ENCODE measurements around the gene ONECUT2.
"Not testable (repeated sequence)": the region's sequence is repeated elsewhere in the genome, so short reads cannot be mapped to it uniquely, and the experiment has no call there.

The ONECUT2 gene

GRCh38 chr18:57434536-57435494 lies at the start of gene ONECUT2:
Gene ONECUT2, plus strand, starts transcription at chr18:57435374. Its CDS starts 343 bp downstream, at chr18:57435717.
- DNase-seq, result peak; percentile 29

- no peak for DNase-seq
Measured at GRCh38 chr18:57389271-57389670, 45.9 kb upstream of the ONECUT2 start.

- no peak for DNase-seq
Measured at GRCh38 chr18:57390044-57390443, 45.1 kb upstream of the ONECUT2 start.

- not testable (repeated sequence) for DNase-seq
Measured at GRCh38 chr18:57394749-57395148, 40.4 kb upstream of the ONECUT2 start.

- DNase-seq, result not testable (repeated sequence)
Measured at GRCh38 chr18:57396831-57397230, 38.3 kb upstream of the ONECUT2 start.

GRCh38 chr18:57397440-57398132 lies 37.6 kb upstream of the ONECUT2 start:
- DNase-seq, result no peak

GRCh38 chr18:57404345-57404744 lies 30.8 kb upstream of the ONECUT2 start:
- DNase-seq, result no peak

- no peak for DNase-seq
Measured at GRCh38 chr18:57409650-57410049, 25.5 kb upstream of the ONECUT2 start.

GRCh38 chr18:57410749-57411148 lies 24.4 kb upstream of the ONECUT2 start:
- no peak for DNase-seq

- DNase-seq, result no peak
Measured at GRCh38 chr18:57416542-57416941, 18.6 kb upstream of the ONECUT2 start.

GRCh38 chr18:57422313-57422872 lies 12.8 kb upstream of the ONECUT2 start:
- no peak for DNase-seq

GRCh38 chr18:57423821-57424220 lies 11.4 kb upstream of the ONECUT2 start:
- no peak for DNase-seq

- no peak for DNase-seq
Measured at GRCh38 chr18:57425096-57425495, 10.1 kb upstream of the ONECUT2 start.

- no peak for DNase-seq
Measured at GRCh38 chr18:57426187-57426586, 9.0 kb upstream of the ONECUT2 start.

GRCh38 chr18:57427429-57428201 lies 7.6 kb upstream of the ONECUT2 start:
- no peak for DNase-seq

- DNase-seq, result no peak
Measured at GRCh38 chr18:57428221-57429150, 6.7 kb upstream of the ONECUT2 start.

- DNase-seq, result no peak
Measured at GRCh38 chr18:57429167-57430078, 5.8 kb upstream of the ONECUT2 start.

GRCh38 chr18:57430079-57431001 lies 4.8 kb upstream of the ONECUT2 start:
- no peak for DNase-seq

GRCh38 chr18:57431002-57431382 lies 4.2 kb upstream of the ONECUT2 start:
- no peak for DNase-seq

Measured in activated T-cell treated with anti-CD3 and anti-CD28 coated beads for 4 hours (primary cell).